NCI-H524 (cell line): ENCODE results near the gene TYW1.
"Not testable (repeated sequence)": the region's sequence is repeated elsewhere in the genome, so short reads cannot be mapped to it uniquely, and the experiment has no call there.

ENCODE experiments used
- DNase-seq, 2 experiments: peaks; one replicate each; lab custom pipeline; 2025; lab: John Stamatoyannopoulos, UW

TYW1 gene

GRCh38 chr7:67045496-67045995 lies 48.9 kb downstream of the TYW1 start:
- no peak for DNase-seq

GRCh38 chr7:67046819-67047218 lies 50.2 kb downstream of the TYW1 start:
- DNase-seq, result not testable (repeated sequence)

- not testable (repeated sequence) for DNase-seq
Observed at GRCh38 chr7:67049908-67050307, 53.3 kb downstream of the TYW1 start.

- DNase-seq, result not testable (repeated sequence)
Observed at GRCh38 chr7:67052161-67052560, 55.5 kb downstream of the TYW1 start.

GRCh38 chr7:67056683-67057082 lies 60.0 kb downstream of the TYW1 start:
- DNase-seq, result no peak

- not testable (repeated sequence) for DNase-seq
Observed at GRCh38 chr7:67061321-67061720, 64.7 kb downstream of the TYW1 start.

- DNase-seq, result not testable (repeated sequence)
Observed at GRCh38 chr7:67062802-67063201, 66.2 kb downstream of the TYW1 start.

- not testable (repeated sequence) for DNase-seq
Observed at GRCh38 chr7:67066950-67067622, 70.5 kb downstream of the TYW1 start.

- not testable (repeated sequence) for DNase-seq
Observed at GRCh38 chr7:67076120-67076519, 79.5 kb downstream of the TYW1 start.

- not testable (repeated sequence) for DNase-seq
Observed at GRCh38 chr7:67082880-67083279, 86.2 kb downstream of the TYW1 start.

GRCh38 chr7:67089261-67089660 lies 92.6 kb downstream of the TYW1 start:
- not testable (repeated sequence) for DNase-seq

GRCh38 chr7:67091053-67091452 lies 94.4 kb downstream of the TYW1 start:
- not testable (repeated sequence) for DNase-seq

- DNase-seq, result not testable (repeated sequence)
Observed at GRCh38 chr7:67098031-67098430, 101.4 kb downstream of the TYW1 start.

- DNase-seq, result not testable (repeated sequence)
Observed at GRCh38 chr7:67099406-67099805, 102.8 kb downstream of the TYW1 start.

- DNase-seq, result not testable (repeated sequence)
Observed at GRCh38 chr7:67100038-67100437, 103.4 kb downstream of the TYW1 start.

GRCh38 chr7:67100956-67101361 lies 104.3 kb downstream of the TYW1 start:
- no peak for DNase-seq

- DNase-seq, result not testable (repeated sequence)
Observed at GRCh38 chr7:67104937-67105336, 108.3 kb downstream of the TYW1 start.

GRCh38 chr7:67105377-67105776 lies 108.7 kb downstream of the TYW1 start:
- DNase-seq, result no peak

GRCh38 chr7:67106255-67106654 lies 109.6 kb downstream of the TYW1 start:
- DNase-seq, result not testable (repeated sequence)

- DNase-seq, result not testable (repeated sequence)
Observed at GRCh38 chr7:67111342-67111741, 114.7 kb downstream of the TYW1 start.

- not testable (repeated sequence) for DNase-seq
Observed at GRCh38 chr7:67114483-67115246, 118.0 kb downstream of the TYW1 start.

- not testable (repeated sequence) for DNase-seq
Observed at GRCh38 chr7:67120491-67120890, 123.9 kb downstream of the TYW1 start.

GRCh38 chr7:67128257-67128656 lies 131.6 kb downstream of the TYW1 start:
- not testable (repeated sequence) for DNase-seq
